Upper lobe of left lung (tissue), 6 donors: ENCODE results near the gene CENPU. TPM values are rescaled to one million over a fixed set of nuclear protein-coding genes. Genes with fewer than 3 reads are reported as not detected.
A peak's percentile ranks its signal among the peaks of the same experiment; 100 is the strongest.

Experiments used
- ATAC-seq, 2 donors: fragments of 200-7000 bp; cut with Tn5 transposase; one replicate each; pipeline ENCODE4 v1.9.1; 2022; ENCODE audit warnings: mild to moderate bottlenecking in 2 of 2, moderate library complexity in 2 of 2; ENCODE audit not compliant: low FRiP score in 2 of 2
- DNase-seq, 2 donors: peaks; one replicate each; pipeline ENCODE4 v3.0.0-alpha.2; 2019 to 2020
- H3K27ac ChIP-seq, 4 donors: fragments of 200-600 bp; sonication (generic); one replicate each; pipeline ENCODE4 v1.5.1; 2016 to 2019
- H3K27me3 ChIP-seq, 4 donors: fragments of 200-600 bp; sonication (generic); one replicate each; pipeline ENCODE4 v1.5.1; 2017 to 2019
- H3K36me3 ChIP-seq, 4 donors: fragments of 200-600 bp; sonication (generic); one replicate each; pipeline ENCODE4 v1.5.1; 2016 to 2019
- H3K4me1 ChIP-seq, 4 donors: fragments of 200-600 bp; sonication (generic); one replicate each; pipeline ENCODE4 v1.5.1; 2018 to 2019
- H3K4me3 ChIP-seq, 4 donors: fragments of 200-600 bp; sonication (generic); one replicate each; pipeline ENCODE4 v1.5.1; 2017 to 2019; ENCODE audit warnings: mild to moderate bottlenecking in 2 of 4, moderate library complexity in 1 of 4
- H3K9me3 ChIP-seq, 4 donors: fragments of 200-600 bp; sonication (generic); one replicate each; pipeline ENCODE4 v1.5.1; 2018 to 2019
- CTCF ChIP-seq, 6 experiments: fragments of 450-650 bp in 4 of 6; fragments of 200-600 bp in 2 of 6; sonication (generic) in 2 of 6; IDR thresholded peaks; one replicate each; pipeline ENCODE4 v1.5.1; 2016 to 2019; ENCODE audit warnings: antibody characterized with exemption in 6 of 6
- EP300 ChIP-seq, 4 donors: sonication (generic); formaldehyde crosslinking; IDR thresholded peaks; one replicate each; pipeline ENCODE4 v1.5.1; 2017; ENCODE audit warnings: antibody characterized with exemption in 4 of 4, control low read depth in 2 of 4
- POLR2A ChIP-seq, 4 donors: fragments of 450-650 bp; IDR thresholded peaks; one replicate each; pipeline ENCODE4 v1.5.1; 2016 to 2017; ENCODE audit warnings: antibody characterized with exemption in 4 of 4, mild to moderate bottlenecking in 2 of 4
- POLR2AphosphoS5 ChIP-seq, 2 donors: sonication (generic); formaldehyde crosslinking; IDR thresholded peaks; one replicate each; pipeline ENCODE4 v1.5.1; 2017; ENCODE audit warnings: antibody characterized with exemption in 2 of 2
- WGBS, 2 donors: methylation state at CpG; one replicate each; pipeline ENCODE4 v1.1.5; 2017 to 2018; 5-methylcytosine and 5-hydroxymethylcytosine counted together
- total RNA-seq, 6 donors: library from RNA; depleted of rRNA in 4 of 6; stranded (reverse); fragments of >200 nt in 4 of 6; gene quantifications; one replicate each; pipeline versions ENCODE4 v1.1.0 to v1.2.1, GENCODE V29; 2016 to 2021
- donor health status: DM: no; HTN: no; CAD: no; lungs with moderate emphysema.
- donor health status: DM: no; HTN: yes; CAD: no; lungs with severe emphysema.

The CENPU gene
- total RNA-seq, 6 donors from 2014 or later, result 0.44 to 5.5 (median 3.5) TPM; not detected in 1

DNA sequence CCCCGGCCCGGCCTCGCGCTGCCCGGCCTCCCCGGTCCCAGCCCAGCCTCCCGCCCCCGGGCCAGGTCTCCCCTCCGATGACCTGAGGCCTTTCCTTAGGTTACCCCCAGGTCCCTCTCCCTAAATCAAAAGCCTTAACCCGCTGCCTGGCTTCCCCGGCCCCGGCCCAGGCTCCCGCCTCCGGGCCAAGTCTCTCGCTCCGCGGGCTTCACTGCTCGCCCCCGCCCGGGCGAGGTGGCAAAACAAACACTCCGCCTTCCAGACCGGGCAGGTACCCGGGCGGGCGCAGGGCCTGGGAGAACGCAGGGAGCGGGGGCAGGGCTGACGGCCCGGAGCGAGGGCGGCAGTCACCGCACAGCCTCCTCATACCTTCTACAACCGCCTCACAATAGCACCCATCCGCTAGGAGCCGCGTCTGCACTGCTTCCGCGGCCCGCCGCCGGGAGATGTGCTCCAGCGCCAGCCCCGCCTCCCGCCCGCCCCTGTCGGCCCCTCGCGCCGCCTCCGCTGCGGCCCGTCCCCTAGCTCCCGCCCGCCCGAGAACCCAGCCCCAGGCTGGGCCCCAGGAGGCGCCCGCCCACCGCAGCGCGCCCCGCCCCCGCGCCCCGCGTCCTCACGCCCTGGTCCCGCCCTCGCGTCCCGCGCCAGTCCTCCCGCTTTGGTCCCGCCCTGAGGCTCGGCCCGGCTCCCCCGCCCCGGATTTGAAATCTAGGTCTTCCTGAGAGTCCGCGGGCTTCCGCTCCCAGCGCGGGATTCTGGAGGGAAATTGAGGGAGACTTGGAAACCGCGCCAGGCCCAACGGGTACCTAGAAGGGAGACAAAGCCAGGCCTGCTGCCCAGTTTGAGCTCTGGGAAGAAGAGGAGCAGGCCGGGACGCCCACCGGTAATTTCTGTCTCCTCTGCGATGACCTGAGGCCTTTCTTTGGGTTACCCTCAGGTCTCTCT, 84.6 kb downstream of the CENPU start, which contains the start of the genes CASP3 and PRIMPOL:
Gene CASP3, minus strand, starts transcription at position 422 of the 945 bp plus-strand sequence. CDS start 10,994 bp downstream, outside the sequence.
Gene PRIMPOL, plus strand, starts transcription at position 713 of the 945 bp plus-strand sequence. CDS start 7,403 bp downstream, outside the sequence.
- Histone ChIP-seq H3K36me3 (no peaks in the 10 kb centered on the region), H3K4me1 (peaks cover 34 to 49% (median 38%) of the 10 kb centered on the region in 4 donors), H3K27me3 (no peaks in the 10 kb centered on the region), H3K27ac (peak within 1 kb of the TSS; percentile 97 to 99 (median 98)), H3K9me3 (no peaks in the 10 kb centered on the region), H3K4me3 (peak within 1 kb of the TSS; percentile 73 to 96 (median 83))
- 0% methylated on average over 7 to 17 of the region's 90 CpGs for WGBS, 2 donors
- TF ChIP-seq EP300 (IDR thresholded peaks at IDR 0.05) (peak in 1 of 4 donors; percentile 22), POLR2AphosphoS5 (IDR thresholded peaks at IDR 0.05) (peak; percentile 94 to 97), CTCF (IDR thresholded peaks at IDR 0.05) (peak in 3 of 6 experiments; percentile 26 to 62 (median 58)), POLR2A (IDR thresholded peaks at IDR 0.05) (peak; percentile 71 to 94 (median 90))
- peak; percentile 98 to 100 for DNase-seq
- peak; percentile 97 to 98 for ATAC-seq

GRCh38 chr4:184648313-184649025, 85.4 kb downstream of the CENPU start:
- WGBS, 2 donors, result 0 to 1% methylated on average over 15 to 51 of the region's 52 CpGs
- Histone ChIP-seq H3K27me3 (no peaks in the 10 kb centered on the region), H3K9me3 (no peaks in the 10 kb centered on the region), H3K27ac (peak overlapping the region; percentile 97 to 99 (median 98)), H3K4me1 (peaks cover 34 to 49% (median 40%) of the 10 kb centered on the region in 4 donors), H3K36me3 (no peaks in the 10 kb centered on the region), H3K4me3 (peak overlapping the region; percentile 73 to 96 (median 83))
- ATAC-seq, result peak; percentile 68 to 79
- TF ChIP-seq CTCF (IDR thresholded peaks at IDR 0.05) (no peak), POLR2AphosphoS5 (IDR thresholded peaks at IDR 0.05) (no peak), POLR2A (IDR thresholded peaks at IDR 0.05) (no peak), EP300 (IDR thresholded peaks at IDR 0.05) (no peak)
- peak; percentile 69 to 94 for DNase-seq

- peak overlapping the region; percentile 73 to 96 (median 83) for H3K4me3 ChIP-seq
- H3K9me3 ChIP-seq, result no peaks in the 10 kb centered on the region
- ATAC-seq, result no peak
- peak overlapping the region; percentile 97 to 99 (median 98) for H3K27ac ChIP-seq
- TF ChIP-seq POLR2A (IDR thresholded peaks at IDR 0.05) (no peak), POLR2AphosphoS5 (IDR thresholded peaks at IDR 0.05) (no peak), EP300 (IDR thresholded peaks at IDR 0.05) (no peak), CTCF (IDR thresholded peaks at IDR 0.05) (no peak)
- no peaks in the 10 kb centered on the region for H3K36me3 ChIP-seq
- DNase-seq, result no peak
- 7% methylated on average over 6 of the region's 6 CpGs for WGBS, 2 donors
- H3K4me1 ChIP-seq, result peaks cover 34 to 49% (median 40%) of the 10 kb centered on the region in 4 donors
- H3K27me3 ChIP-seq, result no peaks in the 10 kb centered on the region
Measured at GRCh38 chr4:184648054-184648312, 85.9 kb downstream of the CENPU start.

DNA sequence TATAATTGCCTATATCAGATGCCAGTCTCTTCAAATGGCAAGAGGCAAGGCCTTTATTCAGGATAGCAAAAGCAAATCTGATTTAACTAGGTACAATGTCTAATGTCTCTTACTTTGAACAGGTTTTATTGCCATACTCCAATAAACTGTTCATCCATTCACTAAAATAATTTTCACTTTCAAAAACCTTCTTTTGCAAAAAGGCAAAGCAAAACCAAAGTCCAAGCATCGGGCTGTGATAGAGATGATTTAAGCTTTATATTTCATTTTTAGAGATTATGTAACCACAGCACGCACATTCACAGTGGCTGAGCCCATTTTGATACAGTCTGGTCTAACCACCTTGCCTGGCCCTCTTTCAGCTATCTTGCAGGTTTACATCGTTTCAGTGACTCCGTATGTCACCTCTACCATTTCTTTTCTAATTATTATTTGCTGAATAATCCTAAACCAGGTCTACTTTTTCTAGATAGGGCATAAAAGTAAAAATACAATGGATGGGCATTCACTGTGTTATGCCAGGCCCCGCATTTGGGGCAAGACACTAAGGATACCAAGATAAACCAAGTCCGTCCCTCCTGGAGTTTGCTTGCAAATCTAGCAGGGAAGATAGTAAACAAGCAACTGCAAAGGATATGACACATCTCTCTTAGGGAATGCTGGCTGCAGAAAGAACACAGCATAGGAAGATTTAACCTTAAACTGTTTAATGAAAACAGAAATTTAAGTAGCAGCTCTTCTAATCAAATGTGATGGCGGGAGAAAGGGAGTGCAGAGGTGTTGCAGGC, 86.4 kb downstream of the CENPU start:
- DNase-seq (no peak), ATAC-seq (no peak)
- Histone ChIP-seq H3K4me1 (peaks cover 34 to 49% (median 40%) of the 10 kb centered on the region in 4 donors), H3K27ac (peak overlapping the region; percentile 97 to 99 (median 98)), H3K9me3 (no peaks in the 10 kb centered on the region), H3K36me3 (peaks cover 0 to 3% (median 0%) of the 10 kb centered on the region in 4 donors), H3K27me3 (no peaks in the 10 kb centered on the region), H3K4me3 (peak overlapping the region; percentile 73 to 96 (median 83))
- TF ChIP-seq EP300 (IDR thresholded peaks at IDR 0.05) (no peak), POLR2A (IDR thresholded peaks at IDR 0.05) (no peak), POLR2AphosphoS5 (IDR thresholded peaks at IDR 0.05) (no peak), CTCF (IDR thresholded peaks at IDR 0.05) (no peak)
- WGBS, 2 donors, result 63 to 74% methylated on average over 7 of the region's 7 CpGs
